ENCODE data around the gene BMP8B. TPM values are rescaled to one million over a fixed set of nuclear protein-coding genes. Genes with fewer than 3 reads are reported as not detected.

BMP8B gene
- total and polyA plus RNA-seq, 10 donors: 0.08 to 2.5 (median 1.1) TPM

DNA sequence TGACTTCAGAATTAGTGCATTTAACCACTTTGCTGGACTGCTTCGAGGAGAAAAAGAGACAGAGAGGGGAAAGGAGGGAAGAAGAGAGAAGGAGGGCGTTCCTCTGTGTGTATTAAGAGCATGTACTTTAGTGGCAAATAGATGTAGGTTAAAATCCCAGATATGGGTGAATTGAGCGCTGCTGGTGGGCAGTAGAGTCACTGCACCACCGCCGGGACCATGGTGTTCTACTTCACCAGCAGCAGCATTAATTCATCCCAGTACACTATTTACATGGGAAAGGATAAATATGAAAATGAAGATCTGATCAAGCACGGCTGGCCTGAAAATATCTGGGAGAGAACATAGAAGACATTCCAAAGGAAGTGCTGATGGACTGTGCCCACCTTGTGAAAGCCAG is 70.9 kb downstream of the BMP8B start:
- no peaks in the 10 kb centered on the region for H3K36me3 ChIP-seq
- peaks cover 0 to 45% (median 0%) of the 10 kb centered on the region in 7 donors for H3K27me3 ChIP-seq (replicated peaks in 1 of 7)
- DNase-seq: no peak
- no peak for TF ChIP-seq POLR2A (IDR thresholded peaks at IDR 0.05)
- TF ChIP-seq, protein P1, sequence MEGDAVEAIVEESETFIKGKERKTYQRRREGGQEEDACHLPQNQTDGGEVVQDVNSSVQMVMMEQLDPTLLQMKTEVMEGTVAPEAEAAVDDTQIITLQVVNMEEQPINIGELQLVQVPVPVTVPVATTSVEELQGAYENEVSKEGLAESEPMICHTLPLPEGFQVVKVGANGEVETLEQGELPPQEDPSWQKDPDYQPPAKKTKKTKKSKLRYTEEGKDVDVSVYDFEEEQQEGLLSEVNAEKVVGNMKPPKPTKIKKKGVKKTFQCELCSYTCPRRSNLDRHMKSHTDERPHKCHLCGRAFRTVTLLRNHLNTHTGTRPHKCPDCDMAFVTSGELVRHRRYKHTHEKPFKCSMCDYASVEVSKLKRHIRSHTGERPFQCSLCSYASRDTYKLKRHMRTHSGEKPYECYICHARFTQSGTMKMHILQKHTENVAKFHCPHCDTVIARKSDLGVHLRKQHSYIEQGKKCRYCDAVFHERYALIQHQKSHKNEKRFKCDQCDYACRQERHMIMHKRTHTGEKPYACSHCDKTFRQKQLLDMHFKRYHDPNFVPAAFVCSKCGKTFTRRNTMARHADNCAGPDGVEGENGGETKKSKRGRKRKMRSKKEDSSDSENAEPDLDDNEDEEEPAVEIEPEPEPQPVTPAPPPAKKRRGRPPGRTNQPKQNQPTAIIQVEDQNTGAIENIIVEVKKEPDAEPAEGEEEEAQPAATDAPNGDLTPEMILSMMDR (IDR thresholded peaks at IDR 0.05 in 8 of 11, conservative IDR thresholded peaks at IDR 0.05 in 3 of 11): no peak
- TF ChIP-seq POLR2AphosphoS5 (IDR thresholded peaks at IDR 0.05): no peak
- no peaks in the 10 kb centered on the region for H3K9me3 ChIP-seq
- no peak overlapping the region for H3K4me3 ChIP-seq
- H3K27ac ChIP-seq: no peak overlapping the region
- peaks cover 0 to 10% (median 3%) of the 10 kb centered on the region in 6 donors for H3K4me1 ChIP-seq
- 42 to 54% (median 52%) methylated on average over 6 of the region's 6 CpGs for WGBS, 5 donors
- intact Hi-C loops (cut with DNase I; ENCODE audit: low total_unique reads): loop anchor here (5.0 kb wide), 1 partner anchor 111 kb away; no protein-coding TSS in a partner anchor

GRCh38 chr1:39713557-39713956 is 75.1 kb downstream of the BMP8B start:
- H3K27me3 ChIP-seq (replicated peaks in 1 of 7): peaks cover 0 to 63% (median 0%) of the 10 kb centered on the region in 7 donors
- TF ChIP-seq POLR2A (IDR thresholded peaks at IDR 0.05) (no peak), POLR2AphosphoS5 (IDR thresholded peaks at IDR 0.05) (no peak)
- TF ChIP-seq, protein P1 (IDR thresholded peaks at IDR 0.05 in 8 of 11, conservative IDR thresholded peaks at IDR 0.05 in 3 of 11): no peak
- DNase-seq: no peak
- no peak overlapping the region for H3K27ac ChIP-seq
- H3K4me1 ChIP-seq: no peaks in the 10 kb centered on the region
- no peaks in the 10 kb centered on the region for H3K9me3 ChIP-seq
- intact Hi-C loops (cut with DNase I; ENCODE audit: low total_unique reads): no loop called here
- 91 to 98% (median 94%) methylated on average over 5 of the region's 5 CpGs for WGBS, 5 donors
- H3K4me3 ChIP-seq: no peak overlapping the region
- H3K36me3 ChIP-seq: no peaks in the 10 kb centered on the region

DNA sequence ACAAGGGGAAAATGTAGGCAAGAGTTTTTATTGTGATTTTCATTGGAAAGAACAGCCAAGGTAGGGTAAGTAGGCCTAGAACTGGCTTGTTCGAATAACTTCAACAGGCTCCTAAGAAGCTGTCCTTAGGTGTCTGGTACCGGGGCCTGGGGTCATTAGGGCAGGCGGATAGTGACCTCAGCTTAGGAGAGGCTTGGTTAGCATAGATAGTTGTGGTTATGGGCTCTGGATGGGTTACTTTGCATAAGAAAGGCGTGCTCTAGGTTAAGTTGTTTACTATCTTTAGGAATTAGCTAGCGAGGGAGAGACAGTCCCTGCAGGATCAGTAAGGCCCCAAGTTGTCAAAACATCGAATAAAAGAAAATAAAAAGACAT is 76.7 kb downstream of the BMP8B start:
- intact Hi-C loops (cut with DNase I; ENCODE audit: low total_unique reads): no loop called here

DNA sequence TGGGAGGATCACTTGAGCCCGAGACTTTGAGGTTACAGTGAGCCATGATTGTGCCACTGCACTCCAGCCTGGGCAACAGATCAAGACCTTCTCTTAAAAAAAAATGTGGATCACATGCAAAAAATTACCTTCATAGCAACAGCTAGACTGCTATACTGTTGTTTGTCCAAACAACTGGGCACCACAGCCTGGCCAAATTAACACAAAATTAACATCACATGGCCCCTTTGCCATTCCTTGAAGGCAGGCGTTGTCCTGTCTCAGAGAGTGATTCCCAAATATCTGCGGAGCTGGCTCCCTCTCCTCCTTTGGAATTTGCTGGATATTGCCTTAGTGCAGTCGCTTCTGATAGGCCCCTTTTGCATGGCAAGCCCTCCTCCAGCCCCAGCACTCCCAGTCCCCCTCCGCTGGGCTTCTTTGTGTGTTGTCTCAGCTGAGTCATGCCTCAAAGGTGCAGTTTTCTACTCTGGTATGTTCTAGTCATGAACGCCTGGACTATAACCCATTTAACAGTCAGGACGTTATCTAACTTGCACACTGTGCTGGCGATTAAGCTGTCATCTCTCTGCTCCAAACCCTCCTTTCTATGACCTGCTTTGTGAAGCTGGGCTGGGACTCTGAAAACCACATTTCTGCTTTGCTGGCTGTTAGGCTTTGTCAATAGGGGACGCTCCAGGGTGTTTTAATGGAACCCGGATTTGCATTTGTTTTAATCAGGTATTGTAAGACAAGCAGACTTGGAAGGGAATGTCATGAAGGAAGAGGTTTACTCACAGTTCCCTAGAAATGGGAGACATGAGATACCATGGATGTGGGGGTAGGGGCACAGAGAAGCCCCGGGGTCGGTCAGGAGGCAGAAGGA is 77.3 kb downstream of the BMP8B start:
- intact Hi-C loops (cut with DNase I; ENCODE audit: low total_unique reads): no loop called here
- WGBS, 5 donors: 77 to 86% (median 83%) methylated on average over 12 of the region's 12 CpGs

More for the DNA sequence above, 76.7 kb downstream of the BMP8B start:
- no peak overlapping the region for H3K27ac ChIP-seq
- H3K9me3 ChIP-seq: no peaks in the 10 kb centered on the region
- no peaks in the 10 kb centered on the region for H3K36me3 ChIP-seq
- H3K4me1 ChIP-seq: no peaks in the 10 kb centered on the region
- peaks cover 0 to 49% (median 0%) of the 10 kb centered on the region in 7 donors for H3K27me3 ChIP-seq (replicated peaks in 1 of 7)
- H3K4me3 ChIP-seq: no peak overlapping the region
- 81 to 89% (median 83%) methylated on average over 6 of the region's 6 CpGs for WGBS, 5 donors
- no peak for DNase-seq
- TF ChIP-seq, protein P1 (IDR thresholded peaks at IDR 0.05 in 8 of 11, conservative IDR thresholded peaks at IDR 0.05 in 3 of 11): no peak
- no peak for TF ChIP-seq POLR2A (IDR thresholded peaks at IDR 0.05)
- TF ChIP-seq POLR2AphosphoS5 (IDR thresholded peaks at IDR 0.05): no peak

More for the DNA sequence above, 77.3 kb downstream of the BMP8B start:
- Histone ChIP-seq H3K4me1 (no peaks in the 10 kb centered on the region), H3K9me3 (no peaks in the 10 kb centered on the region), H3K27me3 (replicated peaks in 1 of 7) (peaks cover 0 to 43% (median 0%) of the 10 kb centered on the region in 7 donors), H3K4me3 (no peak overlapping the region), H3K27ac (no peak overlapping the region), H3K36me3 (no peaks in the 10 kb centered on the region)
- DNase-seq: no peak
- TF ChIP-seq, protein P1 (IDR thresholded peaks at IDR 0.05 in 8 of 11, conservative IDR thresholded peaks at IDR 0.05 in 3 of 11): no peak

Measured in spleen (tissue), 11 donors.